Stimulated activated naive CD4-positive, alpha-beta T cell treated with Interleukin-2 at 50 U/mL for 16 hours (primary cell): ENCODE data around the gene TCIRG1.

Experiments used
- DNase-seq: peaks from one replicate; lab custom pipeline; 2025; lab: John Stamatoyannopoulos, UW

TCIRG1 gene

GRCh38 chr11:68006606-68007166 is 32.1 kb upstream of the TCIRG1 start:
- no peak for DNase-seq

DNA sequence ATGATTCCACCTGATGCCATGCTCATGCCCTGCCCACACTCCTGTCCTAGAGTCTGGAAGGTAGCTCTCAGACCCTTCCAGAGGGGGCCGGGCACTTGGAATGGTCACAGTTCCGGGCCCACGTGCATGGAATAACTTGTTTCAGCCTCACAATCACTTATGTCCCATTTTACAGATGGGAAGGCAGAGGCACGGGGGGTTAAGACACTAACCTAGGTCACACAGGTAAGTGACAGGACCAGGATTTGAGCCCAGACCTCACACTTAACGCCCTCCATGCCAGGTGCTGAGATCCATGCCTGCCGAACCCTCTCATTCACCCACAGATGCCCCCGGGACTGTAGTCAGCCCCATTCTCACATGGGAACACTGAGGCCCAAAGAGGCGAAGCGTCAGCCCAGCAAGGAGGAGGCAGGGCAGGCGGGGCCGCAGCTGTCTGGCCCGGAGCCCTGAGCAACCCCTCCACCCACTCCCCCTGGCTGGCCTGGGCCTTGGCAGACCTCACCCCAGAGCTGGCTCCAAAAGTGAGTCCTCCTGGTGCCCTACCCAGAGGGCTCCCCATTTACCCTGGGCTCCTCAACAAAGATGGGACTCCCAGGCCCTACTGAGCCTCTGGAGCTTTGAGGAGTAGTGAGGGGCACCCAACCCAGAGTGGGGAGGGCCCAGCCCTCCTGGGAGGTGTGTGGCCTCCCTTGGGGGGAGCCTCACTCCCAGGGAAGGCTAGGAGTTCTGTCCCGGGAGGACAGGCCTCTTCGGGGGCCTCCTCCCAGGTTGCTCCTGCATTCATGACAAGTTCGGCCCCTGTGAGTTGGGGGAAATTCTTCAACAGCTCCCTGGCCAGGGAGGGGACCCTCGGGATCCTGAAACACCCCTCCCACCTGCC is 31.1 kb upstream of the TCIRG1 start:
- DNase-seq = no peak

DNA sequence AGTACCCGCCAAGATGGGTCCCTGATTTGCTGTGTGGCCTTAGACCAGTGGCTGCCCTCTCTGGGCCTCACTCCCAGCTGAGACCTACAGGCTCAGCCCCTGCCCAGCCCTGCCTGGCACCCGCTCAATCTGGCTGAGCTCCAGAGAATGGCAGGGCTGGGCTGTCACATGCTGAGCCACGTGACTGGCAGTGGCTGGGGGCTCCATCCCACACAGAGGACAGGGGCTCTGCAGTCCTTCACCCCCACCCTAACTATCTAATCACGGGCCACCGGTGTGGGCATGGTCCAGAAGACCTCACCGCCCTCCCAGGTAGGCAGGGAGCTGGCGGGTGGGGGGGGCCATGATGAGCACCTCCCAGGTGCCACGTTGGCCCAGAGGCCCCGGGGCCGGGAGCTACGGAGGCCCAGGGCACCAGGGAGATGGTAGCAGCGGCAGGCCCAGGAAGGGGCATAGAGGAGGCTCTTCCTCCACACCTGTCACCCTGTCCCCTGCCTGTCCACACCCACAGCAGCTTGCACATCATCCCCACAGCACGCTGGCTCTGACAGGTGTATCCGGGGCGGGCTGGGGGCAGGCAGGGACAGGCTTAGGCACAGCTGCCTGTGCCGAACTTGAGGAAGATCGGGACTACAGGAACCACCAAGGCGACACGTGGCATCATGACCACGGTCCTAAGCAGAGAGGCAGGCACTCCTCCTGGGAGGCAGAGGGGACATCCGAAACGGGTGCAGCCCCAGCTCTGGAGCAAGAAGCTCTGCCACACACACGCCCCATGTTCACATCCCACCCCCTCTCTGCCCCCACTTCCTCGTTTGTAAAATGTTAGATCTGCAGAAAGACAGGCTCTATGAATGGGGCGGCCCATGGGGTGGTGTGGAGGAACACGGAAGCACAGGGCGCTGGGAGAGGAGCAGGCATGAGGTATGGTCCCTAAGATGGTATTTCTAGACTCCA is 30.2 kb upstream of the TCIRG1 start:
- DNase-seq = no peak

GRCh38 chr11:68009391-68010089 is 29.3 kb upstream of the TCIRG1 start:
- no peak for DNase-seq

GRCh38 chr11:68010090-68011041 is 28.5 kb upstream of the TCIRG1 start, which contains the start of gene ALDH3B1:
ALDH3B1 (plus strand) TSS chr11:68010327; CDS start chr11:68015298, 4,971 bp downstream.
- no peak for DNase-seq

GRCh38 chr11:68011051-68011943 is 27.5 kb upstream of the TCIRG1 start:
- no peak for DNase-seq

DNA sequence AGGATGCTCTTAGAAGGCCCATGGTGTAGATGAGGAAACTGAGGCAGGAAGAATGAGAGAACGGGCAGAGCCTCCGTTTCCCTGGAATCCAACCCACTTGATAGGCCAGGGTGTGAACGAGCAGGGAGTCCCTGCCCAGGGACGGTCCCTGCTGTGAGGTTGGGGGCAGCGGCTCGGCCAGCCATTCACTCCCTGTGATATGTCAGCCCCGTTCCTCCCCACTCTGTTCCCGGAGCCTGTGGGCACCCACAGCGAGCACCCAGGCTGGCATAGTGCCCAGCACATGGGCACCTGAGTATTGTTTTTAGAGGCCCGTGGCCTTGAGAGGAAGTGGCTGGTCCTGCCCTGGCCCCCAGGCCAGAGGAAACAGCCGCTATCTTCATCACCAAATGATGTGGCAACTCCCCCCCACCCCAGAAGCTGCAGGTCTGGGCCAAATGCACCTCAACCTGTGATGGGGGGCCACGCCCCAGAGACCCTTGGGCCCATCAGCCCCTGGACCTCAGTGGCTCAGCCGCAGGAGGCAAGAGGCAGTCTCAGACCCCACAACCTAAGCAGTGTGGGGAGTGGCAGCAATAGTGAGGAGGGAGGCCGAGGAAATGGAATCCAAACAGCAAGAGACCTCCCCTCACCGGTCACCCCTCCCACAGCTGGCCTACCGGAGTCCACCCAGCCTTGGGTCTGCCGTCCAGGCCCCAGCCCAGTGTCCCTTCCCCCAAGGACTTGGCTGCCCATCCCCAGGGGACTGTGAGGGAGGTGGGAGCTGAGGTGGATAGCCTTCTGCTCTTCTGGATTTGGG is 26.6 kb upstream of the TCIRG1 start:
- no peak for DNase-seq

DNA sequence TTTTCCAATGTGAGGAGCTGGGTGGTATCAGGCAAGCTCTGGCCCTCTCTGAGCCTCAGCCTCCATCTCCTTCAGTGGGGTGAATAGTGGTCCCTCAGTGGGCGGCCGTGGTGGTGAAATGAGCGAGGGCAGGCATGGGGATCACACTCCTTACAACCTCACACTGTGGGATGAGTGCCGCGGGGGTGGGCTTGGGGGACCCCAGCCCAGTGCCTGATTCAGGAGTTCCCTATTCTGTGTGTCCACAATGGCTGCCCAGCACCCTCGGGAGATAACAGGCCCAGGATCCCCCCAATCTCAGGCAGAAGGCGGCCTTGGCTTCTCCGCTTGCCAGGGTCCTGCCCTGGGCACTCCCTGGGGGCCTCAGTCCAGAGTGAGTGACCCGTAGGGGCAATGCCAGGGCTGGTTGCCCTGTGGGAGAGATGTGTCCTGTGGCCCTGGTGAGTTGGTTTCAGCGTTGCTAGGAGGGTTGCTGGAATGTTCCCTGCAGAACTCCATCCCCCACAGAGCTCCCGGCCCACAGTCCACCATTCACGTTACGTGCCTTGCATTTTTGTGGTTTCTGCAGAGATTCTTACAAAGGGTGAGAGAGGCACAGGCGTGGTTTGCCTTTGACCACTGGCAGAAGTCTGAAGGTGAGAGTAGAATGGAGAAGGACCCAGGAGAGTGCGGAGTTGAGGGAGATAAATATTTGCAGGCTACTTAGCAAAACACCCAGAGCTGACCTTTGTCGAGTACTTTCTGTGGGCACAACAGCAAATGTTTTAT is 25.8 kb upstream of the TCIRG1 start:
- DNase-seq = no peak

GRCh38 chr11:68013611-68014156 is 25.1 kb upstream of the TCIRG1 start:
- no peak for DNase-seq

- no peak for DNase-seq
Observed at GRCh38 chr11:68014157-68014946, 24.5 kb upstream of the TCIRG1 start.

- no peak for DNase-seq
Observed at GRCh38 chr11:68014947-68015447, 23.8 kb upstream of the TCIRG1 start.

GRCh38 chr11:68015467-68015866 is 23.4 kb upstream of the TCIRG1 start:
- DNase-seq = no peak

- DNase-seq = no peak
Observed at GRCh38 chr11:68016161-68016903, 22.5 kb upstream of the TCIRG1 start.

DNA sequence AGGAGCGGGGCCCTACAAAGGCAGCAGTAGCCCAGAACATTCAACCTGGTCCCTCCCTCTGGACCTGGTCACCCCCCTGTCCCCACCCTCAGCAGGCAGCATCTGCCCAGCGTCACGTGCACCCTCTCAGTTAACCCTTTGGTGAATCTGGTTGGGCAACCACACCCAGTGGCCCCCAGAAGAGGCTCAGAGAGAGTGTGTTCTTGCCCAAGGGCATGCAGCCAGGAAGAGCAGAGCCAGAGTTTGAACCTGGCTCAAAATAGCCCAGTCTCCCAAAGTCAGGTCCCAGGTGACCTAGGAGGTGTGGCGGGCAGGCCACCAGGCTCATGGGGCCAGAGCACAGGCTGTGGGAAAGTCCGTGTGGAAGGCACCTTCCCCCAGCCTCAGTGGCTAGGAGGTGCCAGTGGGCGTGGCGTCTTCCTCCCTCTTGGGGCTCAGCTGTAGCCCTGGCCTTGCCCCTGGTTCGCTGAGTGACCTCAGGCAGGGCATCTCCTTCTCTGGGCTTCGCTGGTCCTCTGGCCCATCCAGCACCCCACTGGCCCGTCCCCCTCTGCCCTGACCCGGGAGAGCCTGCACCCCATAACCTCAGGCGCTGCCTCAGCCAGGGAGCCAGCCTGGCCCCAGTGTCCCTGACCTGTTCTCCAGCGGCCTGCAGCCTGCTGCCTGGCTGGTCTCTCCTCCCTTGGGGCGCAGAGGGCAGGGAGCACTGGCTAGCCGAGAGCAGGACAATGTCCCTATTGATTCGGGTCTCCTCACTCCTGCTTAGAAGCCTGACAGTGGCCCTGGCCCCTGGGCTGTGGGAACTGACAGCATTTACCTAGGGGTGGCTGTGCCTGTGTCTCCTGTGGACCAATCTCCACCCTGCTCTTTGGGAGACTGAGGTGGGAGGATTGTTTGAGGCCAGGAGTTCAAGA is 21.7 kb upstream of the TCIRG1 start:
- no peak for DNase-seq
